Activated naive CD4-positive, alpha-beta T cell treated with anti-CD3 and anti-CD28 coated beads for 36 hours (primary cell): ENCODE measurements around the gene AGPS. TPM values are rescaled to one million over a fixed set of nuclear protein-coding genes. Genes with fewer than 3 reads are reported as not detected.

Experiments
- CTCF ChIA-PET: fragments of 350-600 bp; sonication (Branson Sonifier 250); formaldehyde crosslinking; loops from one replicate; lab custom pipeline; 2021; ENCODE audit warnings: antibody characterized with exemption; lab: Charles Lee
- DNase-seq: peaks from one replicate; pipeline ENCODE4 v3.0.0-alpha.2; 2020
- H3K27ac Mint-ChIP-seq: one replicate; pipeline ENCODE4 v1.8.0; 2021; ENCODE audit warnings: mild to moderate bottlenecking, mixed read lengths
- H3K27me3 Mint-ChIP-seq: one replicate; pipeline ENCODE4 v1.8.0; 2021; ENCODE audit warnings: low read depth, mixed read lengths
- H3K36me3 Mint-ChIP-seq: one replicate; pipeline ENCODE4 v1.8.0; 2021; ENCODE audit warnings: low read depth, mixed read lengths
- H3K4me1 Mint-ChIP-seq: one replicate; pipeline ENCODE4 v1.8.0; 2021; ENCODE audit warnings: low read depth, mixed read lengths
- H3K4me3 Mint-ChIP-seq: one replicate; pipeline ENCODE4 v1.8.0; 2021; ENCODE audit warnings: mild to moderate bottlenecking, moderate library complexity, mixed read lengths
- H3K9me3 Mint-ChIP-seq: one replicate; pipeline ENCODE4 v1.8.0; 2021; ENCODE audit warnings: mixed read lengths
- intact Hi-C: fragments of 100-400 bp; cut with micrococcal nuclease; formaldehyde crosslinking; loops from one replicate; pipeline ENCODE4 v1.15.1; 2023
- total RNA-seq, 2 experiments: library from RNA; stranded (reverse); gene quantifications; one replicate each; pipeline ENCODE4 v1.2.3, GENCODE V29; 2021

AGPS gene
- total RNA-seq, 2 experiments from 2014 or later = 50.7 to 51.8 TPM

DNA sequence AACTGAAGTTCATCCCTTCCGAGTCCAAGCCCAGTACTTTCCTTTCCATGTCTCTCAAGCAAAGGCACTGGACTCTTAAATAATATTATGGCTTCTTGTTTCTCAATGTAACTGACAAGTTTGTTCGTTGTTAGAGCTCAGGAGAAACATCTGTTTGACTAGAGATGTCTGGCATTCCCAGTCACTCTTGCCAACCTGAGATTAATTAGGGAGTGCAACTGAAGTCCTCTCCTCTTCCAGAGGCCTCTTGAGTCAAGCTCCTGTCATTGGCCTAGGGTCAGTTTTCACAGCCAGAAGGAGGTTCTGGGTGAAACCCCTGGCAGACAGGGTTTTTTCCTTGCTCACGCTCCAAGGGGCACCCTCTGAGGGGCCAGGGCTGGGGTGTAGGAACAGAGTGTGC, 196.1 kb downstream of the AGPS start:
- H3K4me1 Mint-ChIP-seq = no peaks in the 10 kb centered on the region
- no peak overlapping the region for H3K27ac Mint-ChIP-seq
- CTCF ChIA-PET = no interaction called here
- no peak for DNase-seq
- no peaks in the 10 kb centered on the region for H3K9me3 Mint-ChIP-seq
- H3K36me3 Mint-ChIP-seq = no peaks in the 10 kb centered on the region
- no peaks in the 10 kb centered on the region for H3K27me3 Mint-ChIP-seq
- intact Hi-C loops = no loop called here
- H3K4me3 Mint-ChIP-seq = no peak overlapping the region

DNA sequence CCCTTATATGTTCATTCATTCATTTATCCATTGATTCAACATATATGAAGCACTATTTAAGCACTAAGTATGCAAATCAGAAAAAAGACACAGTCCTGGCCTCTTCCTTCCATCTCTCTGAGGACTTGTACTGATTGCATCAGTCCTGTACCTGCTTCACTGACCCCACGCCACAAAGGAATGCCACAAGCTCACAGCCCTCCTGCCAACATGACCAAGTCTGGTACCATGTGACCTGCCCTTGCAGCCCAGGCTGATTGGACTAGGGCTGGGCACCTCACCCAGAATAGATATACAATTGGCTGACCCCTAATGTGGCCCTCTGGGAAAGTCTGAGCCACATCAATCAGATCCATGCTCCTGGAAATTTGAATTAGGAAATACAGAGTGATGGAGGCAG, 196.6 kb downstream of the AGPS start:
- H3K4me3 Mint-ChIP-seq = no peak overlapping the region
- H3K9me3 Mint-ChIP-seq = no peaks in the 10 kb centered on the region
- DNase-seq = no peak
- no peaks in the 10 kb centered on the region for H3K4me1 Mint-ChIP-seq
- H3K27me3 Mint-ChIP-seq = no peaks in the 10 kb centered on the region
- no peak overlapping the region for H3K27ac Mint-ChIP-seq
- no peaks in the 10 kb centered on the region for H3K36me3 Mint-ChIP-seq
- CTCF ChIA-PET = no interaction called here
- intact Hi-C loops = no loop called here

DNA sequence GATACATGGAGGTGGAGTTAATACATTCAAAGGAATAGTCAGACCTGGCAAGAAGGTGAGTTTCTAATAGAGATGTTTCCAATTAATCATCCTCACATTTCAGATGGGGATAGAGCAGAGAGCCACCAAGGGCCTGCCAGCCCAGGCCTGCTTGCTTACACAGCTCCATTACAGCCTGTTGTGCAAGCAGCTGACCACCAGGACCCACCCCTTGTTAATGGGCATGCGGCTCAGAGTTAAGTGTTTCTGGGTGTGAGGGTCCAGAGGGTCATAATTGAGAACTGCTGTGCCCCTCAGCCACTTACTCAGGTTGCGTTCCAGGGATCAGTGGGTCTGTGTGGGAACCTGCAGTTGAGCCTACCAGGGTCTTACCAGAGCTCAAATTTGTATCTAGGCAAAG, 199.8 kb downstream of the AGPS start:
- Mint-ChIP-seq H3K36me3 (no peaks in the 10 kb centered on the region), H3K27ac (no peak overlapping the region), H3K4me1 (no peaks in the 10 kb centered on the region), H3K9me3 (no peaks in the 10 kb centered on the region), H3K4me3 (no peak overlapping the region), H3K27me3 (no peaks in the 10 kb centered on the region)
- intact Hi-C loops = no loop called here
- CTCF ChIA-PET = interaction anchor here (1.1 kb wide), 1 partner anchor 10 kb away, joined by 3 read pairs; no protein-coding TSS in a partner anchor
- DNase-seq = no peak

DNA sequence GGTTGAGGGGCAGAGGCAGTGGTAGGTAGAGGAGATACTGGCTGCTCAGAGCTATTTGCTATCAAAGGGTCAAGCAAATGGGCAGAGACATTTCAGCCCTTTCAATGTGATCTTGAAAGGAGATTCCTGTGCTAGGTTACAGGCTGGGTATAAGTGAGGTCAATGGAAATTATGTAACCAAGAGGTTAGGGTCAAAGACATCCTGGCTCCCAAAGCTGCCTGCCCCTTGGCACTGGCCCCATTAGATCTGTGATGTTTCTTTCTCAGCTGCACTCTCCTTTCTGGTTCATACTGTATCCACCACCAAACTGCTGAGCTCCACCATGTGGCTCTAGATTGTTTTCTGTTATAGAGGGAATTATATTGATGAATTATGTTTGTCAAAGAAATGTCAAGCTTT, 200.4 kb downstream of the AGPS start:
- no peak for DNase-seq
- Mint-ChIP-seq H3K27ac (no peak overlapping the region), H3K4me1 (no peaks in the 10 kb centered on the region), H3K27me3 (no peaks in the 10 kb centered on the region), H3K9me3 (no peaks in the 10 kb centered on the region), H3K36me3 (no peaks in the 10 kb centered on the region), H3K4me3 (no peak overlapping the region)
- intact Hi-C loops = no loop called here
- CTCF ChIA-PET = interaction anchor here (0.6 to 1.5 kb wide), 3 partner anchors 9 to 402 kb away, joined by 3 to 5 read pairs (median 4); no protein-coding TSS in a partner anchor

DNA sequence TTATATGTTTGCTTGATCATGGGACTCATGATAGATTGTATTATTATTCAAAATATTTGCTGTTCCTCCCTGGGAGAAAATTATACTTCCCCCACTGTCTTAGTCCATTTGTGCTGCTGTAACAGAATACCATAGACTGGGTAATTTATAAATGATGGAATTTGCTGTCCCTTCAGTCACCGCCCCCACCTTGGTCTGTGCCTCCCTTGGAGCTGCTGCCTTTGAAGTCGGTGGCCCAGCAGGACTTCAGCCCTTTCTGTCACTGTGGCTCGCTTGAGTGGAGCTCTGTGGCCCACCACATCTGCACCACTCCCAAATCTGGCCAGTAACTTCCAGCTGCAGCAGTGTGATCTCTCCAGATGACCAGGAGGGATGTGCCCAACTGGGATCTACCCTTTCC, 200.8 kb downstream of the AGPS start:
- Mint-ChIP-seq H3K4me1 (no peaks in the 10 kb centered on the region), H3K4me3 (no peak overlapping the region), H3K9me3 (no peaks in the 10 kb centered on the region), H3K27ac (no peak overlapping the region), H3K36me3 (no peaks in the 10 kb centered on the region), H3K27me3 (no peaks in the 10 kb centered on the region)
- intact Hi-C loops = no loop called here
- no peak for DNase-seq
- CTCF ChIA-PET = interaction anchor here (0.6 to 1.5 kb wide), 3 partner anchors 9 to 402 kb away, joined by 3 to 5 read pairs (median 4); no protein-coding TSS in a partner anchor

Other genes starting within 250 kb of the AGPS start
- gene HNRNPA3, start 180.0 kb upstream of the AGPS start, total RNA-seq = 100 to 1,000 TPM; 312 to 340 TPM
- gene NFE2L2, start 128.0 kb upstream of the AGPS start, total RNA-seq = 10 to 100 TPM; 63.8 to 66.9 TPM